ENCODE measurements around the gene PALM. TPM values are rescaled to one million over a fixed set of nuclear protein-coding genes. Genes with fewer than 3 reads are reported as not detected.
"Not testable (repeated sequence)": the region's sequence is repeated elsewhere in the genome, so short reads cannot be mapped to it uniquely, and the experiment has no call there.

PALM gene
- total RNA-seq, 2 experiments from 2014 or later: 1.2 TPM; not detected in 1

- Histone ChIP-seq H4K20me1 (ENCODE audit: insufficient read depth, low read length) (no peaks in the 10 kb centered on the region), H3K4me3 (ENCODE audit: low read depth, low read length, poor library complexity, severe bottlenecking) (no peak overlapping the region), H3K79me2 (ENCODE audit: insufficient read depth, low read depth, low read length) (no peaks in the 10 kb centered on the region), H3K36me3 (ENCODE audit: insufficient read depth, low read length) (no peaks in the 10 kb centered on the region), H3K27ac (ENCODE audit: low read depth, low read length, poor library complexity, severe bottlenecking) (no peak overlapping the region), H2AFZ (ENCODE audit: low read length) (no peak overlapping the region), H3K9me3 (ENCODE audit: low read length) (no peaks in the 10 kb centered on the region), H3K9me2 (ENCODE audit: insufficient read depth, low read length) (no peaks in the 10 kb centered on the region), H3K4me2 (ENCODE audit: low read length) (no peak overlapping the region), H3K4me1 (ENCODE audit: insufficient read depth, low read length, poor library complexity, severe bottlenecking) (no peaks in the 10 kb centered on the region)
- DNase-seq (ENCODE audit: low spot score): no peak
- intact Hi-C loops (cut with micrococcal nuclease; ENCODE audit: unreplicated experiment): no loop called here
- no TSS peak for BruUV-seq (replicated peaks)
- ChIA-PET CTCF (ENCODE audit: unreplicated experiment) (no interaction called here), POLR2A (no interaction called here)
- TF ChIP-seq CTCF (conservative IDR thresholded peaks at IDR 0.05; ENCODE audit: low read length) (no peak), EZH2phosphoT487 (IDR thresholded peaks at IDR 0.05; ENCODE audit: borderline replicate concordance, low read depth, low read length) (no peak)
Observed at GRCh38 chr19:694481-695351, 14.0 kb upstream of the PALM start.

GRCh38 chr19:695352-695949 lies 13.3 kb upstream of the PALM start, which contains the start of gene PRSS57:
TSS of gene PRSS57 (minus strand) at chr19:695452. CDS start at chr19:695430, 22 bp downstream.
- H2AFZ ChIP-seq (ENCODE audit: low read length): no peak within 1 kb of the TSS
- no peaks in the 10 kb centered on the region for H3K36me3 ChIP-seq (ENCODE audit: insufficient read depth, low read length)
- intact Hi-C loops (cut with micrococcal nuclease; ENCODE audit: unreplicated experiment): no loop called here
- H3K4me3 ChIP-seq (ENCODE audit: low read depth, low read length, poor library complexity, severe bottlenecking): no peak within 1 kb of the TSS
- BruUV-seq (replicated peaks): no TSS peak
- H3K27ac ChIP-seq (ENCODE audit: low read depth, low read length, poor library complexity, severe bottlenecking): no peak within 1 kb of the TSS
- H3K9me3 ChIP-seq (ENCODE audit: low read length): no peaks in the 10 kb centered on the region
- POLR2A ChIA-PET: no interaction called here
- no peak for DNase-seq (ENCODE audit: low spot score)
- CTCF ChIA-PET (ENCODE audit: unreplicated experiment): no interaction called here
- no peak for TF ChIP-seq CTCF (conservative IDR thresholded peaks at IDR 0.05; ENCODE audit: low read length)
- TF ChIP-seq EZH2phosphoT487 (IDR thresholded peaks at IDR 0.05; ENCODE audit: borderline replicate concordance, low read depth, low read length): no peak
- H3K4me1 ChIP-seq (ENCODE audit: insufficient read depth, low read length, poor library complexity, severe bottlenecking): no peaks in the 10 kb centered on the region
- no peaks in the 10 kb centered on the region for H3K79me2 ChIP-seq (ENCODE audit: insufficient read depth, low read depth, low read length)
- H3K9me2 ChIP-seq (ENCODE audit: insufficient read depth, low read length): no peaks in the 10 kb centered on the region
- no peaks in the 10 kb centered on the region for H4K20me1 ChIP-seq (ENCODE audit: insufficient read depth, low read length)
- H3K4me2 ChIP-seq (ENCODE audit: low read length): no peak within 1 kb of the TSS

GRCh38 chr19:698529-698928 lies 10.2 kb upstream of the PALM start:
- DNase-seq (ENCODE audit: low spot score); H3K9me3 ChIP-seq (ENCODE audit: low read length); H2AFZ ChIP-seq (ENCODE audit: low read length); H3K4me2 ChIP-seq (ENCODE audit: low read length); intact Hi-C loops (cut with micrococcal nuclease; ENCODE audit: unreplicated experiment); BruUV-seq (replicated peaks); H3K4me3 ChIP-seq (ENCODE audit: low read depth, low read length, poor library complexity, severe bottlenecking); CTCF ChIA-PET (ENCODE audit: unreplicated experiment); H3K79me2 ChIP-seq (ENCODE audit: insufficient read depth, low read depth, low read length); H4K20me1 ChIP-seq (ENCODE audit: insufficient read depth, low read length); H3K27ac ChIP-seq (ENCODE audit: low read depth, low read length, poor library complexity, severe bottlenecking); H3K36me3 ChIP-seq (ENCODE audit: insufficient read depth, low read length); H3K9me2 ChIP-seq (ENCODE audit: insufficient read depth, low read length); H3K4me1 ChIP-seq (ENCODE audit: insufficient read depth, low read length, poor library complexity, severe bottlenecking): not testable (repeated sequence)
- POLR2A ChIA-PET: interaction anchor here (0.6 kb wide), 1 partner anchor 123 kb away, joined by 4 read pairs; no protein-coding TSS in a partner anchor

- H3K79me2 ChIP-seq (ENCODE audit: insufficient read depth, low read depth, low read length); H3K9me2 ChIP-seq (ENCODE audit: insufficient read depth, low read length); H3K9me3 ChIP-seq (ENCODE audit: low read length); H3K27ac ChIP-seq (ENCODE audit: low read depth, low read length, poor library complexity, severe bottlenecking); H4K20me1 ChIP-seq (ENCODE audit: insufficient read depth, low read length); BruUV-seq (replicated peaks); H3K4me2 ChIP-seq (ENCODE audit: low read length); intact Hi-C loops (cut with micrococcal nuclease; ENCODE audit: unreplicated experiment); DNase-seq (ENCODE audit: low spot score); H3K4me3 ChIP-seq (ENCODE audit: low read depth, low read length, poor library complexity, severe bottlenecking); CTCF ChIA-PET (ENCODE audit: unreplicated experiment); H2AFZ ChIP-seq (ENCODE audit: low read length); H3K36me3 ChIP-seq (ENCODE audit: insufficient read depth, low read length): not testable (repeated sequence)
- POLR2A ChIA-PET: interaction anchor here (0.7 kb wide), 1 partner anchor 12 kb away, joined by 3 read pairs; no protein-coding TSS in a partner anchor
- H3K4me1 ChIP-seq (ENCODE audit: insufficient read depth, low read length, poor library complexity, severe bottlenecking): peaks cover 13% of the 10 kb centered on the region
Observed at GRCh38 chr19:699885-700284, 8.8 kb upstream of the PALM start.

- H3K36me3 ChIP-seq (ENCODE audit: insufficient read depth, low read length); H3K9me2 ChIP-seq (ENCODE audit: insufficient read depth, low read length); H3K9me3 ChIP-seq (ENCODE audit: low read length); H3K79me2 ChIP-seq (ENCODE audit: insufficient read depth, low read depth, low read length); DNase-seq (ENCODE audit: low spot score); H4K20me1 ChIP-seq (ENCODE audit: insufficient read depth, low read length); H3K4me3 ChIP-seq (ENCODE audit: low read depth, low read length, poor library complexity, severe bottlenecking); intact Hi-C loops (cut with micrococcal nuclease; ENCODE audit: unreplicated experiment); BruUV-seq (replicated peaks); CTCF ChIA-PET (ENCODE audit: unreplicated experiment); H3K27ac ChIP-seq (ENCODE audit: low read depth, low read length, poor library complexity, severe bottlenecking); H3K4me2 ChIP-seq (ENCODE audit: low read length): not testable (repeated sequence)
- peaks cover 13% of the 10 kb centered on the region for H3K4me1 ChIP-seq (ENCODE audit: insufficient read depth, low read length, poor library complexity, severe bottlenecking)
- POLR2A ChIA-PET: interaction anchor here (0.7 to 1.1 kb wide), 2 partner anchors 22 to 273 kb away, joined by 4 read pairs; no protein-coding TSS in a partner anchor
- 0 out of 2 replicates have a peak overlapping the region, but pooled peaks have one; percentile 70 for H2AFZ ChIP-seq (ENCODE audit: low read length)
Observed at GRCh38 chr19:702847-703246, 5.9 kb upstream of the PALM start.
